GM18511 (cell line): ENCODE measurements around the gene PCSK9.
A peak's percentile ranks its signal among the peaks of the same experiment; 100 is the strongest.

Experiments used
- ATAC-seq: cut with Tn5 transposase; IDR thresholded peaks from one replicate; pipeline ENCODE4 v1.9.1; 2021; ENCODE audit warnings: mild to moderate bottlenecking, moderate library complexity; ENCODE audit not compliant: unreplicated experiment

PCSK9 gene

GRCh38 chr1:55039342-55040082 lies at the start of gene PCSK9:
Gene PCSK9 (plus strand): TSS chr1:55039548. CDS start chr1:55039838, 290 bp downstream.
- ATAC-seq = no peak

DNA sequence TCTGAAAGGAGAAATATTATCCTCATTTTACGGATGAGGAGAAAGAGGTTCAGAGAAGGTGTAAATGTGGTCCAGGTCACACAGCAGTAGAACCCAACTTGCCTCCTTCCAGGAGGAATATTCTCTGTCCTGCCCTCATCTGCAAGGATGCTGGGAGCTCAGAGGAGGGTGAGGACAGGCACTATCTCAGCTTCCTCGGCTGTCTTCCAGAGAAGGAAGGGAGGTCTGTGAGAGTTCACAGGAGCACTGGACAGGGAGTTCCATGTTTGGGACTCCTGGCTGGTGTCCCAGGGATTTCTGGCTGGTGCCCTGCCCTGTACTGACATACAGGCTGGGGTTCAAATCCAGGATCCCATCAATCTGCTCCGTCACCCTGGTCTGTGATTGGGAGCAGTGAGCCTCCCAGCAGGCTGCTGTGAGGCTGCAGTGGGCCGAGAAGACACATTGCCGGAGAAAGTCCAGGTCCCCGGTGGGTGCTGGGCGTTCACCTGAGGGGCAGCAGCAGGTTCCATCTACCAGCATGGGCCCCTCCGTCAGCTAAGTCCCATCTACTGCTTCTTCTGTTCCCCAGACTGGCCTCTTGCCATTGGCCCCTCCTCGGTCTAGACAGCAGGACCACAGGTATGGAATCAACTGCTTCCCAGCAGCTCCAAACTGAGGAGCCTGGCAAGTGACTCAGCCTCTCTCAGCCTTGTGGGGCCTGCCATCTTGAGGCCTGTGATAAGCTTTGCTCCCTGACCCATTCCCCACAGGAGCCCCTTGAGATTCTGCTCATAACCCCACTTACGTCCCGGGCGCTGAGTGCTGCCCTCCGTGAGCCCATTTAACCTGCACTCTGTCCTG lies 49.2 kb upstream of the PCSK9 start:
- ATAC-seq = no peak

DNA sequence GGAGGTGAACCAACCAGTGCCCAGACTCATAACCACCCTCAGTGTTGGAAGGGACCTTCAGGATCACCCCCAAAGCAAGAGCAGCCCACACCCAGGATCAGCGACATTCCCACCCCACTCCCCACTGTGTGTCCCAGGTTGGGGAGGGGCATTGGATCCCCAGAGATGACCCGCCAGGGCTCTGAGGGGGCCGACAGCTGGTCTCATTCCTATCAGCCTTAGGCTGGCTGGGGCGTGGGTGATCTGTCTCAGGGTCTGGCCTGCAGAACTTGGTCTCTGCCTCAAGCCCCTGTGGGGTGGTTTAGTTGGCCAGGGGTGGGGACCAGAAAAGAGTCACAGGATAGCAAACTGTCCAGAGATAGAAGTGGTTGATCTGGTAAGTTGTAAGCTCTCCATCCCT lies 48.4 kb upstream of the PCSK9 start:
- ATAC-seq = no peak

- no peak for ATAC-seq
These were observed 47.4 kb upstream of the PCSK9 start for GRCh38 chr1:54991939-54992338.

- ATAC-seq = no peak
These were observed 46.2 kb upstream of the PCSK9 start for GRCh38 chr1:54993140-54993539.

DNA sequence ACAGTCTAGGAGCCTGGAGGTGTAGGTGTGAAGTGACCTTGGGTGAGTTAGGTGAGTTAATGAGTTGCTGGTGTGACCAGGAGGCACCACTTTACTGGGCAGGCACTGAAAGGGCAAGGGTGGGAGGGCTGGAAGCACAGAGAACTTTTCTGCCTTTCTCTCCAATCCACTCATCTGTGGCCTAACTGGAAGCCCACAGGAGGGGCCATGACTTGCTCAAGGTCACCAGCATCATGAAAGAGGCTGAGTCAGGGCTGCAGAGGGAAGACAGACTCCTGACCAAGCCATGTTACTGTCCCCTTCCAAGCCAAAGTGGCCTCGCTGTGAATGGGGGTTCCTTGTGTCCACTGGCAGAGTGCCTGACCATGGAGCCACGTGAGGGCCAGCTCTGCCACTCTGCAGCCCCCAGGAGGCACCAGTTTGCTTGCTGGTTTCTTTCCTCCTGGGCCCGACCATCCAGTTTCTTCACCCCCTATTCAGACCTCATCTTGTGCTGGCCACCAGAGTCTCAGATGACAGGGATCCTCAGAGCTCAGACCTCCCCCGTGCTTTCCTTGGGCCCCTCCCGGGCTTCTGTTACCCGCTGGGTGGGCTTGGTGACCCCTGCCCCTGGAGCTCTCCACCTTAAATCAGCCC lies 44.9 kb upstream of the PCSK9 start:
- ATAC-seq = no peak

DNA sequence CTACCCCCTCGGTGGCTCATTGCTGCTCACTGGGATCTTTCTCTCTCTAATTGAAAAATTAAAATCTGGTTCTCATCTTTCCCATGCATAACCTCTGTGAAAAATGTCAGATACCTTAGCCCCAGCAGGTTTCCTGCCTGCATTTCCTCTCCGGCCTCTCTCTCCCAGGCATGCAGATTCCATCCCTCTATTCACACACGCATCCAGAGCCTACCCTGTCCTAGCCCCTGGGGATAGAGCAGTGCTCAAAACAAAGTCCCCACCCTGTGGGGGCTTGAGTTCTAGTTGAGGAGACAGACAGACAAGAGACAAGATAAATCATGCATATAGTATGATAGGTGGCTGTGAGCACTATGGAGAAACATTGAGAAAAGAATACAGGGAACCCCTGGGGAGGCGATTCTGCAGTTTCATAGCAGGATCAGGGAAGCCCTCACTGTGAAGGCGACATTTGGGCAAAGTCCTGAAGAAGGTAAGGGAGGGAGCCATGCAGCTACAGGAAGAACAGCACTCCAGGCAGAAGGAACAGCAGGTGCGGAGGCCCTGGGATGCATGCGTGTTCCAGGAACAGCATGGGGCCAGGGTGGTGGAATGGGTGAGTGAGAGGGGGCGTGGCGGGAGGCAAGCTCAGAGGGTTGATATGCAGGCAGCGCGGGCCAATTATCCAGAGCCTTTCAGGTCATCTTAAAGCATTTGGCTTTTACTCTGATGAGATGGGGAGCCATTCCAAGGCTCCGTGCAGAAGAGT lies 44.2 kb upstream of the PCSK9 start:
- no peak for ATAC-seq

DNA sequence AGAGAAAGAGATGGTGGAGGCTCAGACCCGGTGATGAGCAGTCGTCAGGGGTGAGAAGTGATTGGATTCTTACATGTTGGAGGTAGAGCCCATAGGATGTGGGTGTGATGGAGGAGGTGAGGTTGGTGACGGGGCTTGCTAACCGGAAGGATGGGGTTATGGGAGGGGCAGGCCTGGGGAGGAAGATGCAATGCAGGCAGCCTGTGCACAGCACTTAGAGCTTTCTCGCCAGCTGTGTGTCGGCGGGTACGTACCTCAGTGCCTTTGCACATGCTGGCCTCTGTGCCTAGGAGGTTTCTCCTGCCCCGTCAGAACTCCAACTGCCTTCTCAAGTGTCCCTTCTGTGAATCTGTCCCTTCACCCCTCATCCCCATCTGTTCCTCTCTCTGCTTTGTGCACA lies 43.5 kb upstream of the PCSK9 start:
- ATAC-seq = no peak

DNA sequence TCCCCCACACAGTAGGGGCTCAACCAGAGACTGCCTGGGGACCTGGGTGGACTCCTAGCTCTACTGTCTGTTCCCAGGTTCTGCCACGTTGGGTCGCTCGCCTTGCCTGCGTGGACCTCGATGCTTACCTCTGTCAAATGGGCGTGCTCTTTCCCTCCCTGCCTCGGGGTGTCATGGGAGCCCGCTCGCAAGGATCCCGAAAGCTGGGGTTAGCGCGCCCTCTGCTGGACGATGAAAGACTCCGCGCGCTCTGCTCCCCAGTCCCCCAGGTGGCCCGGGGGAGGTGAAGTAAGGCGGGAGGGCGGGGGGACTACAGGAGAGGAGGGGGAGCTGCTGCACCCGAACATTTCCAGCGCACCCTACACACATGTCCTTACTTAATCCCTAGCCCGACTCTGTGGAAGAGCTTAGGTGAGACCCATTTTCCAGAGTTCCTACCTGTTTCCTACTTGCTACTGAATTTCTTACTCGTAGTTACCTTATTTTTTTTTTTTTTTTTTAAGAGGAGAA lies 42.9 kb upstream of the PCSK9 start:
- ATAC-seq = peak; percentile 80

DNA sequence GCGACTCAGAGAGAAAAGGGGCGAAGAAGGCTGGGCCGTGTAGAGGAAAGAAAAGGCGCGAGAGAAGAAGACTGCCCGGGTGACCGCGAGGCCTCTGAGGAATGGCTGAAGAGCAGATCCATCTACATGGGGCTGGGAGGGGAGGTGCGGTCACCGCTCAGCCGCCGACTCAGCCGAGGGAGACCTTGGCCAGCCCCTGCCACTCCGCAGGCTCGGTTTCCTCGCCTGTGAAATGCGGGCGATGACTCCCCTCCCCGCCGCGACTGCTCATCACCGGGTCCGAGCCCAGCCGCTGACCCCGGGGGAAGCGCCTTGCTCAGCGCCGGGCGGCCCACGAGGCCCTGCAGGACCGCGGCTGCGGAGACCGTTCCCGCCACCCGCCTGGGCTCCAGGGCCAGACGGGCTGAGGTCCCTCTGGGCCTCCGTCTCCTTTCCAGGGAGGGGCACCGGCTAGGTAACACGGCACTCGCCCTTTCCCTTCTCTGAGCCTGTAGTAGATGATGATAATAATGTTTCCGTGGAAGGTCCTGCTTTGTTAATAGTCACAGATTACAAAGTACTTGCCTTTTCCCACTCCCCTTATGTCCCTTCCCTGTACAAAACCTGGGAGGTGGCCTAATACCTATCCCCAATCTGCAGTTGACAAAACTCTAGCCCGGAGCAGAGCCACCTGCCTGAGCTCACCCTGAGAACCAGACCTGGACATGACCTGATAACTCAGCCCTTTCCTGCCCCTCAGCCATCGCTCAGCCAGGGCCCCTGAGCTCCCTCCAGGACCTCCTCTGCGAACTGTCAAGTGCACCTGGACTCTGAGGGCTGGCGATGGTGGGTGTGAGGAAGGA lies 42.3 kb upstream of the PCSK9 start:
- no peak for ATAC-seq

GRCh38 chr1:54997711-54997986 lies 41.7 kb upstream of the PCSK9 start:
- ATAC-seq = no peak

DNA sequence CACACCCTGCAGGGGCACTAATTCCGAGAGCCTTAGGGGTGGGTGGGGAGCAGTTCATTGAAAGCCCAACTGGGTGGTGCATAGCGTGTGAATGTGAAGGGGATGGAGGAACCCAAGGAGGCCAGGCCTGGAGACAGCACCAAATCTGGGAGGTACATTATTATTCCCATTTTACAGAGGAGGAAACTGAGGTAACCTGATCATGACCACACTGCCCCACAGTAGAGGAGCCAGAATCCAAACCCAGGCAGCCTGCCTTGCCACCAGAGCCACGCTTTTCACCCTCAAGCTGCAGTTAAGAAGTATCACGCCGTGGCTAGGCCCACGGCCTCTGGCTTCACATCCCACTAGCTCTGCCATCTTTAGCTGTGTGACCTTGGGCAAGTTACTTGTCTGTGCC lies 41.2 kb upstream of the PCSK9 start:
- ATAC-seq = no peak

GRCh38 chr1:54998677-54999076 lies 40.7 kb upstream of the PCSK9 start, which contains the start of gene BSND:
Gene BSND (plus strand): TSS chr1:54998933. CDS start chr1:54999187, 254 bp downstream.
- ATAC-seq = no peak

- no peak for ATAC-seq
These were observed 39.0 kb upstream of the PCSK9 start for GRCh38 chr1:55000110-55001085.

DNA sequence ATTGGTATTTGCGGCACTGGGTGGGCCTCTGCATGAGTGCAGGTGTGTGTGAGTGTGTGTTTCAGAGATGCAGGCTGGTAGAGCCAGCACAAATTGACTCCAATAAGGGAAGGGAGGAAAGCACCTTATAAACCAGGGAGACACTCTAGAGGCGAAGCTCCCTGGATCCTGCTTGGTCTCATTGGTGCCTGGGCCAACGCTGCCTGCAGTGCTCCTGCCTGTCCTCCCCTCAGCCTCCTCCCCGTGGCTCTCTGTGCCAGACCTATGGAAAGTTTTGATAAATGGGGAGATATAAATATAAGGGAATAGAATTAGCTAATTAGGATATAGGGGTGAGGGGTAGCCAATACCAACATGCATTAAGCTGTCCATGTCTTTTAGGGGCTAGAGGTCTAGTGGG lies 38.0 kb upstream of the PCSK9 start:
- ATAC-seq = no peak

DNA sequence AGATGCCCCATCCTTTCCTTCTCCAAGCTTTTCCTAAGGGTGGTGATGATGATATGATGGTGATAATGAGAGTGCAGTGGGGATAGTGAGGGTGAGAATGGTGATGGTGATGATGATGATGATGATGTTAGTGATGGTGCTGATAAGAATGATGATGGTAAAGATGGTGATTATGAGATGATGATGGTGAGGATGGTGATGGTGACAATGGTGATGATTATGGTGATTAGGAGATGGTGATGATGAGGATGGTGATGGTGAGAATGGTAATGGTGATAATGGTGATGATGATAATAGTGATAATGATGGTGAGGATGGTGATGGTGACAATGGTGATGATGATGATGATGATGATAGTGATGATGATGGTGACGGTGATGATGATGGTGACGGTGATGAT lies 36.7 kb upstream of the PCSK9 start:
- ATAC-seq = no peak

GRCh38 chr1:55005351-55006140 lies 33.8 kb upstream of the PCSK9 start:
- no peak for ATAC-seq

DNA sequence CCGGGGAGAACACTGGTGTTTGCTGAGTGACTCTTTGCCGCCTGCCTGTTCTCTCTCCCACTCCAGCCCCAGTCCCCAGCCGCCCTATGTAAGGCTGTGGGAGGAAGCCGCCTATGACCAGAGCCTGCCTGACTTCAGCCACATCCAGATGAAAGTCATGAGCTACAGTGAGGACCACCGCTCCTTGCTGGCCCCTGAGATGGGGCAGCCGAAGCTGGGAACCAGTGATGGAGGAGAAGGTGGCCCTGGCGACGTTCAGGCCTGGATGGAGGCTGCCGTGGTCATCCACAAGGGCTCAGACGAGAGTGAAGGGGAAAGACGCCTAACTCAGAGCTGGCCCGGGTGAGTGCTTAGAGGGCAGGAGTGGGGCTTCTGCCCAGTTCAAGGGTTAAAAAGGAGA lies 32.4 kb upstream of the PCSK9 start:
- ATAC-seq = no peak
